Endothelial cell of umbilical vein (primary cell): ENCODE data around the gene NDUFA6. TPM values are rescaled to one million over a fixed set of nuclear protein-coding genes. Genes with fewer than 3 reads are reported as not detected.

ENCODE experiments used
- BruUV-seq: library from RNA; stranded (reverse); fragments of 400-500 nt; replicated peaks from 2 replicates; lab custom pipeline; 2021; lab: Mats Ljungman, UMichigan
- CTCF ChIA-PET: fragments of 300-600, 350-600 bp; sonication (Branson Sonifier 250); formaldehyde crosslinking; loops from one replicate; lab custom pipeline; 2021; ENCODE audit warnings: antibody characterized with exemption, inconsistent platforms; lab: Charles Lee
- POLR2A ChIA-PET: fragments of 300-600, 350-600 bp; sonication (Branson Sonifier 250); formaldehyde crosslinking; loops from one replicate; lab custom pipeline; 2021; ENCODE audit warnings: antibody characterized with exemption, inconsistent platforms; lab: Charles Lee
- DNase-seq: peaks from one replicate; pipeline ENCODE4 v3.0.0-alpha.2; 2011; ENCODE audit warnings: low read depth, low spot score
- FAIRE-seq: peaks from 2 replicates; lab custom pipeline; 2011; peaks lifted over from hg19 to GRCh38; lab: Jason Lieb, UNC
- H2AFZ ChIP-seq: 2 replicates; pipeline ENCODE4 v1.6.0; 2012; ENCODE audit warnings: low read depth, low read length, control low read depth, inconsistent platforms
- H3K27ac ChIP-seq: 2 replicates; pipeline ENCODE4 v1.5.1; 2011; ENCODE audit warnings: low read depth, mild to moderate bottlenecking, control low read depth, low read length, moderate library complexity; ENCODE audit not compliant: insufficient read depth
- H3K27me3 ChIP-seq, 2 experiments: 2 replicates each; pipeline versions ENCODE4 v1.6.0 to v1.6.1; 2011; ENCODE audit warnings: low read length in 2 of 2, mixed read lengths in 1 of 2; ENCODE audit not compliant: control insufficient read depth in 2 of 2, insufficient read depth in 2 of 2
- H3K36me3 ChIP-seq, 2 experiments: 2 replicates in 1 of 2; 3 replicates in 1 of 2; pipeline ENCODE4 v1.5.1; 2011; ENCODE audit warnings: low read length in 2 of 2, mild to moderate bottlenecking in 1 of 2, moderate library complexity in 1 of 2; ENCODE audit not compliant: control insufficient read depth in 2 of 2, insufficient read depth in 2 of 2; ENCODE audit errors: extremely low read depth in 1 of 2
- H3K4me1 ChIP-seq: 3 replicates; pipeline ENCODE4 v1.5.1; 2011; ENCODE audit warnings: mild to moderate bottlenecking, low read length; ENCODE audit not compliant: control insufficient read depth, insufficient read depth; ENCODE audit errors: extremely low read depth
- H3K4me2 ChIP-seq: 2 replicates; pipeline ENCODE4 v1.6.1; 2011; ENCODE audit warnings: low read length, control low read depth, mixed read lengths; ENCODE audit not compliant: insufficient read depth
- H3K4me3 ChIP-seq, 3 experiments: fragments of 200-600 bp in 1 of 3; sonication (generic), shearing (Covaris generic) in 1 of 3; replicated peaks in 1 of 3; 2 replicates each; pipeline ENCODE4 v1.5.1; 2011 to 2016; ENCODE audit warnings: control low read depth in 3 of 3, low read length in 3 of 3, mild to moderate bottlenecking in 2 of 3, inconsistent platforms in 1 of 3, low read depth in 1 of 3, moderate library complexity in 1 of 3; ENCODE audit not compliant: insufficient read depth in 1 of 3
- H3K79me2 ChIP-seq: 2 replicates; pipeline ENCODE4 v1.6.0; 2012; ENCODE audit warnings: low read length, inconsistent platforms; ENCODE audit not compliant: control insufficient read depth, insufficient read depth
- H3K9ac ChIP-seq: replicated peaks from 2 replicates; pipeline ENCODE3; 2011; ENCODE audit warnings: low read length, control low read depth; ENCODE audit not compliant: insufficient read depth; ENCODE audit errors: extremely low read depth
- H3K9me1 ChIP-seq: replicated peaks from 3 replicates; pipeline ENCODE4 v1.6.0; 2011; ENCODE audit warnings: mild to moderate bottlenecking, low read length; ENCODE audit not compliant: control insufficient read depth, insufficient read depth; ENCODE audit errors: extremely low read depth
- H3K9me3 ChIP-seq: replicated peaks from 2 replicates; pipeline ENCODE4 v1.5.1; 2012; ENCODE audit warnings: low read length, inconsistent platforms; ENCODE audit not compliant: control insufficient read depth, insufficient read depth
- H4K20me1 ChIP-seq: replicated peaks from 2 replicates; pipeline ENCODE3; 2011; ENCODE audit warnings: mild to moderate bottlenecking, low read length; ENCODE audit not compliant: control insufficient read depth, insufficient read depth; ENCODE audit errors: extremely low read depth
- CTCF ChIP-seq, 2 donors: IDR thresholded peaks; 1 replicate in 1 of 2; 2 replicates in 1 of 2; pipeline ENCODE4 v1.5.1; 2011; ENCODE audit warnings: low read length in 2 of 2, mild to moderate bottlenecking in 2 of 2, moderate library complexity in 2 of 2, control low read depth in 1 of 2, inconsistent platforms in 1 of 2, low read depth in 1 of 2; ENCODE audit not compliant: insufficient read depth in 1 of 2; ENCODE audit errors: extremely low read depth in 1 of 2
- EZH2 ChIP-seq: IDR thresholded peaks from 2 replicates; pipeline ENCODE4 v1.6.1; 2012; ENCODE audit warnings: borderline replicate concordance, low read depth, mild to moderate bottlenecking, moderate library complexity, low read length, inconsistent platforms; ENCODE audit not compliant: severe bottlenecking
- FOS ChIP-seq: IDR thresholded peaks from 2 replicates; pipeline ENCODE4 v1.6.1; 2011; ENCODE audit warnings: mild to moderate bottlenecking, low read length, moderate library complexity, borderline replicate concordance; ENCODE audit not compliant: insufficient read depth
- GATA2 ChIP-seq: IDR thresholded peaks from 2 replicates; pipeline ENCODE4 v1.7.0; 2011; ENCODE audit warnings: low read depth, mild to moderate bottlenecking, moderate library complexity, mixed read lengths, low read length; ENCODE audit not compliant: insufficient read length, insufficient read depth
- JUN ChIP-seq: IDR thresholded peaks from 2 replicates; pipeline ENCODE4 v1.6.1; 2011; ENCODE audit warnings: borderline replicate concordance, low read depth; ENCODE audit not compliant: insufficient read length, insufficient read depth
- MAX ChIP-seq: IDR thresholded peaks from 2 replicates; pipeline ENCODE4 v1.6.1; 2011; ENCODE audit not compliant: insufficient read depth, insufficient read length
- MYC ChIP-seq: IDR thresholded peaks from one replicate; pipeline ENCODE4 v1.6.1; 2011; ENCODE audit warnings: mild to moderate bottlenecking, low read depth, low read length
- POLR2A ChIP-seq: IDR thresholded peaks from 2 replicates; pipeline ENCODE4 v1.6.1; 2012; ENCODE audit warnings: low read depth, mild to moderate bottlenecking, control low read depth, low read length
- POLR2AphosphoS5 ChIP-seq: IDR thresholded peaks from 2 replicates; pipeline ENCODE4 v1.6.1; 2012; ENCODE audit warnings: low read depth, mild to moderate bottlenecking, control low read depth, low read length, moderate library complexity; ENCODE audit not compliant: insufficient read depth
- dilution Hi-C: fragments of 300-500 bp; cut with MboI; formaldehyde crosslinking; loops from one replicate; pipeline ENCODE4 v1.15.0; 2019; ENCODE audit warnings: low sequenced_read_pairs; ENCODE audit not compliant: extremely low pct_ligation_motif_present
- intact Hi-C: fragments of 100-400 bp; cut with micrococcal nuclease; formaldehyde crosslinking; loops from one replicate; pipeline ENCODE4 v1.10.0; 2022
- polyA plus RNA-seq, 4 experiments: library from polyadenylated mRNA; depleted of rRNA in 3 of 4; stranded (reverse) in 3 of 4; unstranded in 1 of 4; fragments of >200 nt; gene quantifications; 2 replicates each; pipeline versions ENCODE4 v1.2.1 to v1.2.3, GENCODE V29; 2011 to 2012; ENCODE audit warnings: missing spikeins in 1 of 4
- total RNA-seq: library from RNA; stranded (reverse); gene quantifications from 2 replicates; pipeline ENCODE4 v1.2.3, GENCODE V29; 2021

Gene NDUFA6
- total and polyA plus RNA-seq, 2 donors (not counting 3 experiments of a cell fraction or from before 2014, with no cell fraction given) = 66.1 to 95.7 TPM

GRCh38 chr22:42091455-42091782 is 847 bp upstream of the NDUFA6 start:
- H2AFZ ChIP-seq = peak overlapping the region; percentile 98
- peaks cover 8% of the 10 kb centered on the region for H3K4me1 ChIP-seq
- DNase-seq (no peak), FAIRE-seq (no peak)
- no peaks in the 10 kb centered on the region for H4K20me1 ChIP-seq
- no peaks in the 10 kb centered on the region for H3K27me3 ChIP-seq
- ChIA-PET POLR2A (interaction anchor here (0.6 to 1.4 kb wide), 2 partner anchors 21 to 135 kb away, joined by 3 to 4 read pairs; partner anchors contain the start of gene NAGA), CTCF (interaction anchor here (0.6 to 3.0 kb wide), 26 partner anchors 11 to 394 kb away, joined by 3 to 71 read pairs (median 4); partner anchors contain the start of genes NAGA, SEPTIN3, SMDT1 and WBP2NL)
- TF ChIP-seq MAX (no peak), MYC (no peak), FOS (no peak), EZH2 (no peak), POLR2AphosphoS5 (no peak), JUN (no peak), POLR2A (no peak), CTCF (IDR thresholded peaks at IDR 0.05; ENCODE audit: extremely low read depth in 1 of 2, insufficient read depth in 1 of 2, low read depth in 1 of 2, low read length in 2 of 2) (no peak), GATA2 (no peak)
- intact Hi-C loops (loop anchor here (1.0 to 2.0 kb wide), 4 partner anchors 23 to 395 kb away; no protein-coding TSS in a partner anchor), dilution Hi-C loops (no loop called here)
- BruUV-seq = no TSS peak
- no peaks in the 10 kb centered on the region for H3K9me1 ChIP-seq
- peak overlapping the region; percentile 96 for H3K4me2 ChIP-seq
- no peaks in the 10 kb centered on the region for H3K9me3 ChIP-seq
- H3K36me3 ChIP-seq = peaks cover under 1 to 3% of the 10 kb centered on the region in 2 experiments
- H3K9ac ChIP-seq = peak overlapping the region; percentile 67
- H3K27ac ChIP-seq = peak overlapping the region; percentile 54
- H3K4me3 ChIP-seq = peak overlapping the region; percentile 51 to 72 (median 70)
- H3K79me2 ChIP-seq = peaks cover 20% of the 10 kb centered on the region
